OCI-LY3 (cell line): ENCODE data around the gene IRX5.

Experiments used
- H2AFZ ChIP-seq: fragments of 200-600, 300-600 bp; shearing (Covaris generic); 2 replicates; pipeline ENCODE4 v1.6.0; 2014; ENCODE audit warnings: antibody characterized with exemption, low read depth, low read length
- H3K27ac ChIP-seq: fragments of 200-600, 300-600 bp; sonication (generic); 2 replicates; pipeline ENCODE4 v1.5.1; 2014; ENCODE audit warnings: mild to moderate bottlenecking, low read length, moderate library complexity, mixed read lengths
- H3K27me3 ChIP-seq: fragments of 200-600, 300-600 bp; sonication (generic); 2 replicates; pipeline ENCODE4 v1.6.1; 2014; ENCODE audit warnings: low read depth, low read length, mixed read lengths
- H3K36me3 ChIP-seq: fragments of 200-600, 300-600 bp; sonication (generic); replicated peaks from 2 replicates; pipeline ENCODE3; 2014; ENCODE audit warnings: low read depth, low read length, mixed read lengths
- H3K4me1 ChIP-seq: fragments of 300-600, 200-600 bp; sonication (generic); 2 replicates; pipeline ENCODE4 v1.6.1; 2014; ENCODE audit warnings: low read length, mixed read lengths
- H3K4me2 ChIP-seq: fragments of 200-600, 300-600 bp; sonication (generic); 2 replicates; pipeline ENCODE4 v1.6.1; 2014; ENCODE audit warnings: low read length, mixed read lengths
- H3K4me3 ChIP-seq: fragments of 300-600, 200-600 bp; sonication (generic); 2 replicates; pipeline ENCODE4 v1.5.1; 2014; ENCODE audit warnings: antibody characterized with exemption, mild to moderate bottlenecking, low read length, moderate library complexity
- H3K79me2 ChIP-seq: fragments of 300-600, 200-600 bp; shearing (Covaris generic); 2 replicates; pipeline ENCODE4 v1.6.1; 2014; ENCODE audit warnings: mild to moderate bottlenecking, low read length, mixed read lengths
- H3K9ac ChIP-seq: fragments of 300-600, 200-600 bp; shearing (Covaris generic); 2 replicates; pipeline ENCODE4 v1.6.0; 2014; ENCODE audit warnings: mild to moderate bottlenecking, low read length, moderate library complexity
- H3K9me3 ChIP-seq: fragments of 200-600, 300-600 bp; shearing (Covaris generic); 2 replicates; pipeline ENCODE4 v1.6.1; 2014; ENCODE audit warnings: low read length, mixed read lengths; ENCODE audit not compliant: insufficient read depth
- H4K20me1 ChIP-seq: fragments of 200-600, 300-600 bp; sonication (generic); 2 replicates; pipeline ENCODE4 v1.6.1; 2016; ENCODE audit warnings: low read length, mixed read lengths; ENCODE audit not compliant: insufficient read depth
- EZH2phosphoT487 ChIP-seq: fragments of 200-600 bp; shearing (Covaris generic); IDR thresholded peaks from 2 replicates; pipeline ENCODE4 v1.6.1; 2018; ENCODE audit warnings: antibody characterized with exemption, mixed run types, low read depth
- TF ChIP-seq, protein P1 (sequence below): fragments of 200-600, 300-600 bp; sonication (generic); IDR thresholded peaks from 2 replicates; pipeline ENCODE4 v1.5.1; 2014; ENCODE audit warnings: antibody characterized with exemption, low read length, low read depth

The IRX5 gene

DNA sequence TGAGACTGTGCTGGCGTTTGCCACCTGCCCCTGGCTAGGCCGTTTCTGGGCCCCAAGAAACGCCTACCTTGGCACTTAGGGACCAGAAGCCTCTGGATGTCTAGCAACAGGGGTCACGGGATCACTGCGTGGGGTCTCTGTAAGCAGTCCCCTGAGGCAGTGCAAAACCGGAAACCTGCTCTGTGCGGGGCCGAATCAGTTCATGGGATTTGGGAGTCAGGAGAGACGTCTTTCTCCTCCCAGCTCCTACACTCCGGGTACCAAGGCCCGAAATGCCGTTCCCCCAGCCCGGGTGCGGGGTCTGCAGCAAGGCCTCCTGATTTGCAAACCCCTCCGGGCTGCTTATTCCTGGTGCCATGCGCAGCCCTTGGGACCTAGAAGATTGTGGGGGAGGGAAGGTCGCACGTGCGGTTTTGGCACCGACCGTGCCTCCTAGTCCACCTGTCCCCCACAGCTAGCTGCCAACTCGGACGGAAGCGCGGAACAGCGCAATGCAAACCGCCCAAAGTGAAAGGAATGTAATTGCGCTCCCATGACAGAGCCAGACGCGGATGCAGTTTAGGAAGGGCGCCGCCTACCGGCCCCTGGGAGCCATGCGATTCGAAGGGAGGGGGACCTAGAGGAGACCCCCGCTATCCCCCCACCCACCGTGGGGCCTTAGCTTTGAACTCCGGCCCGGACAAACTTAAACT, 6.5 kb downstream of the IRX5 start:
- H3K27me3 ChIP-seq: no peaks in the 10 kb centered on the region
- no peak overlapping the region for H3K27ac ChIP-seq
- no peaks in the 10 kb centered on the region for H4K20me1 ChIP-seq
- no peak overlapping the region for H3K9ac ChIP-seq
- no peaks in the 10 kb centered on the region for H3K9me3 ChIP-seq
- no peaks in the 10 kb centered on the region for H3K4me1 ChIP-seq
- no peaks in the 10 kb centered on the region for H3K36me3 ChIP-seq
- TF ChIP-seq, protein P1, sequence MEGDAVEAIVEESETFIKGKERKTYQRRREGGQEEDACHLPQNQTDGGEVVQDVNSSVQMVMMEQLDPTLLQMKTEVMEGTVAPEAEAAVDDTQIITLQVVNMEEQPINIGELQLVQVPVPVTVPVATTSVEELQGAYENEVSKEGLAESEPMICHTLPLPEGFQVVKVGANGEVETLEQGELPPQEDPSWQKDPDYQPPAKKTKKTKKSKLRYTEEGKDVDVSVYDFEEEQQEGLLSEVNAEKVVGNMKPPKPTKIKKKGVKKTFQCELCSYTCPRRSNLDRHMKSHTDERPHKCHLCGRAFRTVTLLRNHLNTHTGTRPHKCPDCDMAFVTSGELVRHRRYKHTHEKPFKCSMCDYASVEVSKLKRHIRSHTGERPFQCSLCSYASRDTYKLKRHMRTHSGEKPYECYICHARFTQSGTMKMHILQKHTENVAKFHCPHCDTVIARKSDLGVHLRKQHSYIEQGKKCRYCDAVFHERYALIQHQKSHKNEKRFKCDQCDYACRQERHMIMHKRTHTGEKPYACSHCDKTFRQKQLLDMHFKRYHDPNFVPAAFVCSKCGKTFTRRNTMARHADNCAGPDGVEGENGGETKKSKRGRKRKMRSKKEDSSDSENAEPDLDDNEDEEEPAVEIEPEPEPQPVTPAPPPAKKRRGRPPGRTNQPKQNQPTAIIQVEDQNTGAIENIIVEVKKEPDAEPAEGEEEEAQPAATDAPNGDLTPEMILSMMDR: no peak
- TF ChIP-seq EZH2phosphoT487: no peak
- no peak overlapping the region for H2AFZ ChIP-seq
- H3K79me2 ChIP-seq: no peaks in the 10 kb centered on the region
- H3K4me3 ChIP-seq: no peak overlapping the region
- H3K4me2 ChIP-seq: no peak overlapping the region

DNA sequence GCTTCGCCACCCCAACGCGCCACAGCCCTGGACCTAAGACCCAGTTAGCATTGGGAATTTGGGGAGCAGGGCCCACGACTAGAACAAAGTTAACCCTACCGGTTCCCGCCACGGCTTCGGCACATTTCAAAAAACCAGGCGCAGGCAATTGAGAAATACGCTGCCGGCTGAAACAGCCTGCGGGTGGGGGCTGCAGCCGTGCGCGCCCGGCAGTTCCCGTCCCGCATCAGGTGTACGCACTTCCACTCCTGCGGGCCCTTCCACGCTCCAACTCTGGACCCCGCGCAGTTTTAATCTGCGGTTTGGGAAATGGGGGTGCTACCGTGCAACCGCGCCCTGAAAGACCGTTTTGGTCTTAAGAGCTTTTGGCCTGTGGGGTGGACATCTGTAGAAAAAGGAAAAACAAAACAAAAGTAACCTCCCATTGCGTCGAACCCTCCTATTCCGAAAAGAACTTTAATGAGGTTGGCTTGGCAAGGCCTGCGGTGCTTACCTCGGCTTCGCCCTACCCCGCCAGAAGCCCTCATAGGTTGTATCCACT, 7.1 kb downstream of the IRX5 start:
- Histone ChIP-seq H3K9ac (no peak overlapping the region), H3K4me2 (no peak overlapping the region), H4K20me1 (no peaks in the 10 kb centered on the region), H3K27ac (no peak overlapping the region), H3K4me3 (no peak overlapping the region), H3K4me1 (no peaks in the 10 kb centered on the region), H3K79me2 (no peaks in the 10 kb centered on the region), H2AFZ (no peak overlapping the region), H3K9me3 (no peaks in the 10 kb centered on the region), H3K36me3 (no peaks in the 10 kb centered on the region), H3K27me3 (no peaks in the 10 kb centered on the region)
- TF ChIP-seq, protein P1: no peak
- no peak for TF ChIP-seq EZH2phosphoT487

DNA sequence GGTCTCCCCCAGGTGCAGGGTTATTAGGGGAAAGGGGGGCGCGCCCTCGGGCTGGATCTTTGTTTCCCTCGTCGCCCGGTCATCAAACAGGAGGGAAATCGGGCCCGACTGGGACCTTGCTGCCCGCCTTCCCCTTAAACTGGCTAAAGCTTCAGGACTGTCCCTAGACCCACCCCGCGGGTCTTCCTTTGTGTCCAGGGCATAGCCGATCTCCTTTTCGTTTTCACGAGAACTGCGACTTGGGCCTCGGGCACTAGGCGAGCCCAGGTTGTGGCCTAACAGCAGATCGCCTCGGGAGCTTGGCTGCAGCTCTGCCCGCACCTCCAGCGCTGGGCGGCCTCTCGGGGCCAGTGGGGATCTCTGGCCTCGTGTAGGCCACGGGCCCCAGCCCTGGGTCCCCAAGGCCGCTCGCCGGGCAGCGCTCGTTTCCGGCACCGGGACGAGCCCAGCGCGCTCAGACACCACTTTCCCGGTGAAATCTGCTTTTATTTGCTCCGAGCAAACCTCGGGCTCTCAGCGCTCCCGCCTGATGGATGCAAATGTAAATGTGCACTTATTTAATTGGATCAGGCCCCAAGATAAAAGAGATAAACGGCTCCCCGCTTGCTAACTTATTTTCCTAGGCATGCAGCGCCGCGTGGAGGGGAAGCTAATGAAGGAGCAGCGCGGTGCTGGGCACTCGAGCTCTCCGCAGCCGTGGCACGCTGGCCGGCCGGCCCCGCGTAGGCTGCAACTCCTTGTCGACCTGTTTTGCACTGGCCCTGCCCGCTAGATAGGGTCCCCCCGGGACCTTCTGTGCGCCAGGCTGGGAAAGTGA, 7.8 kb downstream of the IRX5 start:
- no peaks in the 10 kb centered on the region for H4K20me1 ChIP-seq
- H2AFZ ChIP-seq: no peak overlapping the region
- no peak overlapping the region for H3K4me2 ChIP-seq
- H3K36me3 ChIP-seq: no peaks in the 10 kb centered on the region
- no peaks in the 10 kb centered on the region for H3K9me3 ChIP-seq
- no peaks in the 10 kb centered on the region for H3K79me2 ChIP-seq
- H3K27me3 ChIP-seq: no peaks in the 10 kb centered on the region
- H3K4me1 ChIP-seq: no peaks in the 10 kb centered on the region
- no peak overlapping the region for H3K4me3 ChIP-seq
- TF ChIP-seq, protein P1: no peak
- no peak for TF ChIP-seq EZH2phosphoT487
- H3K9ac ChIP-seq: no peak overlapping the region
- H3K27ac ChIP-seq: no peak overlapping the region

DNA sequence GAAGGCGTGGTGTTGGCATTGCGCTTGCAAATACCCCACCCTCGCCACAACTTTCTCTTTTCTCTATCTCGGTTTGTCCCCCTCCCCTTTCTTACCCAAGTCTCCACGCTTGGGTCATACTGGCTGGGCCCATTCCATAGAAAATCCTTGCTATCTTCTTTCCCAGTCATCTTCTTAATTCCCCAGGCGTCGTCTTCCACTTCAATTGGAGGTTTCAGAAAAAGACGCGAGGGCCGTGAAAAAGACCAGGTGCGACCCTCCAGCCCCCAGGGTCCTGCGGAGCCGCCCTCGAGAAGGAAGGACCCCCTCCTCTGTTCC, 8.3 kb downstream of the IRX5 start:
- H2AFZ ChIP-seq: no peak overlapping the region
- H3K27me3 ChIP-seq: no peaks in the 10 kb centered on the region
- no peaks in the 10 kb centered on the region for H3K4me1 ChIP-seq

More for the DNA sequence above, 8.3 kb downstream of the IRX5 start:
- TF ChIP-seq EZH2phosphoT487: no peak
- TF ChIP-seq, protein P1: no peak
- Histone ChIP-seq H3K4me2 (no peak overlapping the region), H3K9ac (no peak overlapping the region), H3K36me3 (no peaks in the 10 kb centered on the region), H3K79me2 (no peaks in the 10 kb centered on the region), H3K9me3 (no peaks in the 10 kb centered on the region), H3K27ac (no peak overlapping the region), H3K4me3 (no peak overlapping the region), H4K20me1 (no peaks in the 10 kb centered on the region)
